Muscle of leg (tissue), 11 donors: Measurements from ENCODE around the gene DEGS2. TPM values are rescaled to one million over a fixed set of nuclear protein-coding genes. Genes with fewer than 3 reads are reported as not detected.

ENCODE experiments used
- DNase-seq: peaks from one replicate; pipeline ENCODE4 v3.0.0; 2013
- H3K27ac ChIP-seq: one replicate; pipeline ENCODE4 v1.5.1; 2013; ENCODE audit warnings: mild to moderate bottlenecking, low read length, control low read depth
- H3K27me3 ChIP-seq: one replicate; pipeline ENCODE4 v1.6.1; 2013; ENCODE audit warnings: low read length; ENCODE audit not compliant: control insufficient read depth, insufficient read depth
- H3K36me3 ChIP-seq: one replicate; pipeline ENCODE4 v1.6.1; 2013; ENCODE audit warnings: low read length; ENCODE audit not compliant: control insufficient read depth, insufficient read depth
- H3K4me1 ChIP-seq: one replicate; pipeline ENCODE4 v1.6.1; 2013; ENCODE audit warnings: low read length; ENCODE audit not compliant: control insufficient read depth, insufficient read depth
- H3K4me3 ChIP-seq: one replicate; pipeline ENCODE4 v1.5.1; 2013; ENCODE audit warnings: low read length, control low read depth
- H3K9me3 ChIP-seq: replicated peaks from 2 replicates; pipeline ENCODE4 v1.6.1; 2013; ENCODE audit warnings: low read depth, low read length; ENCODE audit not compliant: control insufficient read depth
- WGBS: methylation state at CpG from one replicate; pipeline ENCODE4 v1.1.5; 2013; ENCODE audit warnings: missing lambda C conversion rate; ENCODE audit not compliant: insufficient coverage; 5-methylcytosine and 5-hydroxymethylcytosine counted together
- polyA plus RNA-seq, 8 donors: library from polyadenylated mRNA; unstranded; fragments of 120-200 nt; gene quantifications; one replicate each; pipeline versions ENCODE4 v1.2.1 to v1.2.3, GENCODE V29; 2013; ENCODE audit warnings: inconsistent platforms in 1 of 8, low replicate concordance in 1 of 8; ENCODE audit not compliant: insufficient read length in 8 of 8, insufficient read depth in 1 of 8
- total RNA-seq: library from RNA; stranded (reverse); fragments of 120-200 nt; gene quantifications from one replicate; pipeline ENCODE4 v1.2.4, GENCODE V29; 2013

The DEGS2 gene
- total and polyA plus RNA-seq, 9 donors = 0.35 to 1.6 (median 0.52) TPM

DNA sequence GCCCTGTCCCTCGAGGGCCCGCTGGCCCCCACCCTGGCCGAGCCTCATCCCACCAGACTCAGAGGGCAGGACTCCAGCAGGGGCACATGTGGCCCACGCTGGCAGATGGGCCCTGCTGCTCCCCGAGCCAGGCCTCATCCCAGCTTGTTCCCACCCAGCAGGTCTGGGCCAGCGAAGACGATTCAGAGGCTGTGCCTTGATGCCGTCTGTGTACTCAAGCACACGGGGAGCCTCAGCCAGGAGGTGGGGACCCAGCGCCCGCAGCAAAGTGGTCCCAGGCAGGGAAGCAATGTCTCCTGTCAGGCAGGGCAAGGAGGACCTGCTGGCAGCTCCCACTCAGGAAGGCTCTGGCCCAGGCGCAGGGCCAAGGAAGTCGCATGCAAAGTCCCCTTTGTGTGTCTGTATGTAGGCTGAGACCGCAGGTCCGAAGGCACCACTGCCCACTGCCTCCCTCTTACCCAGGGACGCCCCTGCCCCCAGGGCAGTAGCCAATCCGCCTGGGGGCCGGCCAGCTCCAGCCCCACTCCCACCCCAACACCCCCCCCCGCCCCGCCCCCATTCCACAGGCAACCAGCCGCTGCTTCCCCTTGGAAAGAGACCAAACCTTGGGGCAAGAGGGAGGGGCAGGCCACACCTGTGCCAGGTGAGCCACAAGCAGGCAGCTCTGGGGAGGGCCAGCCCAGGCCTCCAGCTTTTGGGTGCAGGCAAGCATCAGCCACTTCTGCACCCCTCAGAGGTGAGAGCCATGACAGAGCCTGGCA, 9.4 kb downstream of the DEGS2 start:
- H3K4me1 ChIP-seq = peaks cover 6% of the 10 kb centered on the region
- H3K9me3 ChIP-seq = peaks cover 8% of the 10 kb centered on the region
- H3K27ac ChIP-seq = no peak overlapping the region
- DNase-seq = no peak
- no peaks in the 10 kb centered on the region for H3K36me3 ChIP-seq
- 32% methylated on average over 11 of the region's 21 CpGs for WGBS
- H3K27me3 ChIP-seq = no peaks in the 10 kb centered on the region
- H3K4me3 ChIP-seq = no peak overlapping the region

DNA sequence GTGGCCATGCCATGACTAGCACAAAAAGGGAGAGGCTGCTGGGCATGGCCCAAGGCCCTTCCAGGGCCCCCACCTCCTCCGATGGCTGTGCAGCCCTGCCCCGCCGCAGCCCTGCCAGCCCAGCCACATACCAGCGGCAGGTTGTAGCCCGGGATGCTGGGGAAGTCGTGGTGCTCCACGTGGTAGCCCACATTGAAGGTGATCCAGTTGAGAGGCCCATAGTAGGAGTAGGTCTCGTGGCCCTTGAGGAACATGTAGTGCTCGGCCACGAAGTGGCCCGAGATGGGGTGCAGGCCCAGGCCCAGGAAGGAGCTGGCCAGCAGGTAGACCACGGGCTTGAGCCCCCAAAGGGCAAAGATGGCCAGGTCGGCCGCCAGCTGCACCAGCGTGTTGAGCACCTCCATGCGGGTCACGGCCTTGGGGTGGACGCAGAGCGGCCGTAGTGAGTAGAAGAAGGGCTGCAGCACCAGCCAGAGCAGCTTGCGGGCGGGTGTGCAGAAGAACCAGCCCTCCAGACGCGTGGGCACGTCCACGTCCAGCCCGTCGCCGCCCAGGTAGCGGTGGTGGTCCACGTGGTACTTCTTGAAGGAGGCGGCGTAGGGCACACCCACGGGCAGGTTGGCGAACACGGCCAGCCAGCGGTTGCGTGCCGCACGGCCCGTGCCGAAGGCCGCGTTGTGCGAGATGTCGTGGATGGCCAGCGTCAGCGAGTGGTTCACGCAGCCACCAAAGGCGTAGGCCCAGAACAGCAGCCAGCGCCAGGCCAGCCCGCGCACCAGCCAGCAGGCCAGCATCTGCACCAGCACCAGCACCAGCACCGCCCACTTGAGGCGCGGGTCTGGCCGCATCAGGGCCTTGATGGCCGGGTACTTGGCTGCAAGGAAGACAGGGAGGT, 10.4 kb downstream of the DEGS2 start:
- no peak for DNase-seq
- no peaks in the 10 kb centered on the region for H3K9me3 ChIP-seq
- H3K4me1 ChIP-seq = peaks cover 6% of the 10 kb centered on the region
- no peak overlapping the region for H3K27ac ChIP-seq
- H3K4me3 ChIP-seq = no peak overlapping the region
- 94% methylated on average over 54 of the region's 58 CpGs for WGBS
- H3K36me3 ChIP-seq = peaks cover 6% of the 10 kb centered on the region
- no peaks in the 10 kb centered on the region for H3K27me3 ChIP-seq

GRCh38 chr14:100147691-100148464, 11.6 kb downstream of the DEGS2 start:
- WGBS = 80% methylated on average over 23 of the region's 28 CpGs
- Histone ChIP-seq H3K4me1 (peaks cover 8% of the 10 kb centered on the region), H3K27ac (no peak overlapping the region), H3K4me3 (no peak overlapping the region), H3K9me3 (no peaks in the 10 kb centered on the region), H3K36me3 (peaks cover 12% of the 10 kb centered on the region), H3K27me3 (no peaks in the 10 kb centered on the region)
- no peak for DNase-seq

DNA sequence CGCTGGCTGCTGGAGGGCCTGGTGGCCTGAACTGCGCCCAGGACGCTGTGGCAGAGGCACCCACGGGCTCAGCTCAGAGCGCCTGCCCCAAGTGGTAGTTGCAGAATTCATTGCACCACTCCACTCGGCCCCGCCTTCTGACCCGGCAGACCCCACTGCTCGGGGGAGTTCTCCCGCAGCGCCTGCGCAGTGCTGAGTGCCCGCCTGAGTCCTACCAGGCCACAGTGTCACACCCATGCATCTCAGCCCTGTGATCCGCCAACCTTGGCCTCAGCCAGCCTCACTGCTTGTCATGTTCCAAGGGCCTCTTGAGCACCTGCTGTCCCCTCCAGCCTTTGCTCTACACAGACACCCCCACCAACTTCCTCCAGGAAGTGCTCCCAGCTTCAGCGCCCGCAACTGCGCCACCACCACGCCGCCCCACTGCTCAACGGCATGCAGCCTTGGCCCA, 12.2 kb downstream of the DEGS2 start:
- Histone ChIP-seq H3K9me3 (no peaks in the 10 kb centered on the region), H3K4me3 (no peak overlapping the region), H3K27ac (no peak overlapping the region), H3K36me3 (peaks cover 12% of the 10 kb centered on the region), H3K4me1 (peaks cover 14% of the 10 kb centered on the region), H3K27me3 (no peaks in the 10 kb centered on the region)
- no peak for DNase-seq
- WGBS = 82% methylated on average over 20 of the region's 20 CpGs

GRCh38 chr14:100146531-100147091, 12.8 kb downstream of the DEGS2 start:
- 87% methylated on average over 26 of the region's 29 CpGs for WGBS
- no peaks in the 10 kb centered on the region for H3K9me3 ChIP-seq
- no peak overlapping the region for H3K27ac ChIP-seq
- H3K4me1 ChIP-seq = peaks cover 20% of the 10 kb centered on the region
- DNase-seq = no peak
- no peak overlapping the region for H3K4me3 ChIP-seq
- H3K27me3 ChIP-seq = no peaks in the 10 kb centered on the region
- peaks cover 12% of the 10 kb centered on the region for H3K36me3 ChIP-seq

DNA sequence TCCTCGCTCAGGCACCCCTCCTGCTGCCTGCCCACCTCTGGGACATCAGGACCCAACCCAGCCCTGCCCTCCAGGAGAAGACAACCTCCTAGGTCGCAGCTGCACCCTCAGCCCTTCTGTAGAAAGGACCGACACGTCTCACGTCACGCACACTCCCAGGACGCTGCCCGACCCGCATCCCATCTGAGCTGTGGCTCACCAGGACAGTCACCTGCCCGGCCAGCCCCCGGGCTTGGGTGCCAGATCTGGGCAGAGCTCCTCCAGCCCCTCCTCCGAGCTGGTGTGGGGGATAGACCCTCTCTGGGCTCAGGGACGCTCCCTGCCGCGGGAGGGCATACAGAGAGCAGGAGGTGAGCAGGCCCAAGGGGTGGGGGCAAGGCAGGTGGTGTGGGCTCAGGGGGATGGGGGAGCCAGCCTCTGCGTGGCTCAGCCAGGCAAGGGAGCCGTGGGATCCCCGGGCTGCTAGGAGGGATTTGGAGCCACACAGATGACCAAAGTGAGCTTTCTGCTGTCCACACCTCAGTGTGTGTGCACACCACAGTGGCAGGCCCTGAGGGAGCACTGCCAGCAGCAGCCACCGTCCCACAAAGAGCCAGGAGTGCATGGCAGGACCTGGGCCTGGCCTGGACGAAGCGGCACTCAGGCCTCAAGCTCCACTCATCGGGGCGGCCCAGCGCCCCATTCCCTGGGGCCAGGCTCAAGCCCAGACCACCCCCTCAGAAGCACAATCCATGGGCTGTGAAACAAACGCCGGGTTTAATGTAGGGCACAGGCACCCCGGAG, 13.6 kb downstream of the DEGS2 start:
- no peak overlapping the region for H3K4me3 ChIP-seq
- WGBS = 79% methylated on average over 19 of the region's 27 CpGs
- H3K4me1 ChIP-seq = peaks cover 23% of the 10 kb centered on the region
- H3K36me3 ChIP-seq = peaks cover 12% of the 10 kb centered on the region
- H3K9me3 ChIP-seq = no peaks in the 10 kb centered on the region
- H3K27ac ChIP-seq = no peak overlapping the region
- H3K27me3 ChIP-seq = no peaks in the 10 kb centered on the region
- no peak for DNase-seq

- WGBS = 80% methylated on average over 16 of the region's 18 CpGs
- no peak overlapping the region for H3K27ac ChIP-seq
These were observed 14.3 kb downstream of the DEGS2 start for GRCh38 chr14:100144996-100145646.

DNA sequence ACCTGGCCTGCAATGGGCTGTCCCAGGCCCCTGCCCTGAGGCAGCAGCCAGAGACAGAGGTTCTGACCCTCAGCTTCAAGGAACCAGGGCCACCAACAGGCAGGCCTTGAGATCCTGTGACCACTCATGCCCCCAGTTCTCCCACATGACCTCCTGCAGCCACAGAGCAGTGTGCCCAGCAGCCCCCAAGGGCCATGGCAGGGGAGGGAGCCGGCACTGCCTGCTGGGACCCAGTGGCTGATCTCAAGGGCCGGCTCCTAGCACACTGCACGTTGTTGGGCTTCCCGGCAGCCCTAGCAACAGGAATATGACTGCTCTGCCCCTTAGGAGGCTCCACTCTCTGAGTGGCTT, 14.8 kb downstream of the DEGS2 start:
- no peak overlapping the region for H3K4me3 ChIP-seq
- no peak for DNase-seq
- H3K27ac ChIP-seq = no peak overlapping the region
- H3K27me3 ChIP-seq = no peaks in the 10 kb centered on the region
- H3K36me3 ChIP-seq = peaks cover 13% of the 10 kb centered on the region
- H3K9me3 ChIP-seq = no peaks in the 10 kb centered on the region
- WGBS = 46% methylated on average over 4 of the region's 4 CpGs
- peaks cover 25% of the 10 kb centered on the region for H3K4me1 ChIP-seq

More at GRCh38 chr14:100144996-100145646, 14.3 kb downstream of the DEGS2 start:
- Histone ChIP-seq H3K4me3 (no peak overlapping the region), H3K9me3 (no peaks in the 10 kb centered on the region), H3K36me3 (peaks cover 12% of the 10 kb centered on the region), H3K4me1 (peaks cover 30% of the 10 kb centered on the region), H3K27me3 (no peaks in the 10 kb centered on the region)
- DNase-seq = no peak

DNA sequence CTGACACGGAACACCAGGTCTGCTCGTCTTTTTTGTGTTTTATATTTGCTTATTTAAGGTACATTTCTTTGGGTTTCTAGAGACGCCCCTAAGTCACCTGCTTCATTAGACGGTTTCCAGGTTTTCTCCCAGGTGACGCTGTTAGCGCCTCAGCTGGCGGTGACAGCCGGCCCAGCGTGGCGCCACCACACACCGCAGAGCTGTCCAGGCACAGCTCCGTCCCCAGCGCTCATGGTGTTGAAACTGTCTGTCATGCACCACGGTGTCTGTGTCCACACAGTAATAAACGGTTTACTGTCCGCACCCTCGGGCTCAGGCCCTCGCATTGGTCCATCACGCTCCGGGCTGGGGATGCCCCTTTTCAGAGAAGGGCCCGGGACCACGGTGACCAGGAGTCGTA, 15.5 kb downstream of the DEGS2 start:
- WGBS = 93% methylated on average over 21 of the region's 23 CpGs

More for the DNA sequence above, 15.5 kb downstream of the DEGS2 start:
- peaks cover 24% of the 10 kb centered on the region for H3K4me1 ChIP-seq
- no peak for DNase-seq
- no peaks in the 10 kb centered on the region for H3K27me3 ChIP-seq
- H3K27ac ChIP-seq = no peak overlapping the region
- H3K36me3 ChIP-seq = peaks cover 15% of the 10 kb centered on the region
- H3K9me3 ChIP-seq = no peaks in the 10 kb centered on the region
- no peak overlapping the region for H3K4me3 ChIP-seq
